ENCODE data around the gene TMEM161B. TPM values are rescaled to one million over a fixed set of nuclear protein-coding genes. Genes with fewer than 3 reads are reported as not detected.

Gene TMEM161B
- total RNA-seq, 1 donor from 2014 or later = 16.9 TPM

DNA sequence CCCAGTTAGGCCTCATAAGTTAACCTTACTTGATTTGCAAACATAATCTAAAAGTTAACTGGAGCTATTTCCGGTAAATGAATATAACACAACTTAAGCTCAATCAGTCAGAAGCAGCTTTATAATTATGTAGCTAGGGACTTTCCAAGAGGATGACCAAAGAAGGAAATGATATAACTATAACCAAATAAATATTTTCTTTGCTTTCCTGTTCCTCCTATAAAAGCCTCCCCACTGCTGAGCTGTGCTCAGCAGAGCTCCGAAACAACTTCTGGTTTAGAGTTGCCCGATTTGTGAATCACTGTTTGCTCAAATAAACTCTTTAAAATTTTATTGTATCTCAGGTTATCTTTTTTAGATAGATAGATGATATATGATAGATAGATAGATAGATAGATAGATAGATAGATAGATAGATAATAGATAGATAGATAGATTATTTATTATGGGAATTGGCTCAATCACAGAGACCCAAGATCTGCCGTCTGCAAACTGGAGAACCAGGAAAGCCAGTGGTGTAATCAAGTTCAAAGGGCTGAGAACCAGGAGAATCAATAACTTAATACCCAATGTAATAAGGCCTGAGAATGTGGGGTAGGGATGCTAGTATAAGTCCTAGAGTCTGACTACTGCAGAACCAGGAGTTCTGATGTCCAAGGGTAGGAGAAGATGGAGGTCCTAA lies 19.3 kb upstream of the TMEM161B start:
- no peak for DNase-seq (ENCODE audit: low read depth, low spot score)
- H3K4me1 Mint-ChIP-seq = no peaks in the 10 kb centered on the region
- no peaks in the 10 kb centered on the region for H3K27me3 Mint-ChIP-seq (ENCODE audit: low read depth)
- TF ChIP-seq, protein P1, sequence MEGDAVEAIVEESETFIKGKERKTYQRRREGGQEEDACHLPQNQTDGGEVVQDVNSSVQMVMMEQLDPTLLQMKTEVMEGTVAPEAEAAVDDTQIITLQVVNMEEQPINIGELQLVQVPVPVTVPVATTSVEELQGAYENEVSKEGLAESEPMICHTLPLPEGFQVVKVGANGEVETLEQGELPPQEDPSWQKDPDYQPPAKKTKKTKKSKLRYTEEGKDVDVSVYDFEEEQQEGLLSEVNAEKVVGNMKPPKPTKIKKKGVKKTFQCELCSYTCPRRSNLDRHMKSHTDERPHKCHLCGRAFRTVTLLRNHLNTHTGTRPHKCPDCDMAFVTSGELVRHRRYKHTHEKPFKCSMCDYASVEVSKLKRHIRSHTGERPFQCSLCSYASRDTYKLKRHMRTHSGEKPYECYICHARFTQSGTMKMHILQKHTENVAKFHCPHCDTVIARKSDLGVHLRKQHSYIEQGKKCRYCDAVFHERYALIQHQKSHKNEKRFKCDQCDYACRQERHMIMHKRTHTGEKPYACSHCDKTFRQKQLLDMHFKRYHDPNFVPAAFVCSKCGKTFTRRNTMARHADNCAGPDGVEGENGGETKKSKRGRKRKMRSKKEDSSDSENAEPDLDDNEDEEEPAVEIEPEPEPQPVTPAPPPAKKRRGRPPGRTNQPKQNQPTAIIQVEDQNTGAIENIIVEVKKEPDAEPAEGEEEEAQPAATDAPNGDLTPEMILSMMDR (conservative IDR thresholded peaks at IDR 0.05) = no peak
- H3K9me3 Mint-ChIP-seq = no peaks in the 10 kb centered on the region
- no peak overlapping the region for H3K4me3 Mint-ChIP-seq
- no peak overlapping the region for H3K27ac Mint-ChIP-seq (ENCODE audit: unreplicated experiment)
- H3K36me3 Mint-ChIP-seq (ENCODE audit: low read depth) = peaks cover 16% of the 10 kb centered on the region

DNA sequence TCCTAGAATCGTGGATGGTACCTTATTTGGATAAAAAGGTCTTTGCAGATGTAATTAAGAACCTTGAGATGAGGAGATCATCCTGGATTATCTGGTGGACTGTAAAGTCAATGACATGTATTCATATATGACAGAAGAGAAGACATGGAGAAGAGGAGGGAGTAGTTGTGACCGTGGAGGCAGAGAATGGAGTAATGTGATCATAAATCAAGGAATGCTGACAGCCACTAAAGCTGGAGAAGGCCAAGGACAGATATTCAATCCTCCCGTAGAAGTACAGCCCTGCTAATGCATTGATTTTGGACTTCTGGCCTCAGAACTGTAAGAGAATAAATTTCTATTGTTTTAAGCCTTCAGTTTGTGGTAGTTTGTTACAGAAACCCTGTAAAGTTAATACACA lies 18.7 kb upstream of the TMEM161B start:
- H3K36me3 Mint-ChIP-seq (ENCODE audit: low read depth) = peaks cover 16% of the 10 kb centered on the region
- no peaks in the 10 kb centered on the region for H3K9me3 Mint-ChIP-seq
- H3K27me3 Mint-ChIP-seq (ENCODE audit: low read depth) = no peaks in the 10 kb centered on the region
- H3K4me3 Mint-ChIP-seq = no peak overlapping the region
- TF ChIP-seq, protein P1 (conservative IDR thresholded peaks at IDR 0.05) = no peak
- H3K4me1 Mint-ChIP-seq = no peaks in the 10 kb centered on the region
- DNase-seq (ENCODE audit: low read depth, low spot score) = no peak
- no peak overlapping the region for H3K27ac Mint-ChIP-seq (ENCODE audit: unreplicated experiment)

DNA sequence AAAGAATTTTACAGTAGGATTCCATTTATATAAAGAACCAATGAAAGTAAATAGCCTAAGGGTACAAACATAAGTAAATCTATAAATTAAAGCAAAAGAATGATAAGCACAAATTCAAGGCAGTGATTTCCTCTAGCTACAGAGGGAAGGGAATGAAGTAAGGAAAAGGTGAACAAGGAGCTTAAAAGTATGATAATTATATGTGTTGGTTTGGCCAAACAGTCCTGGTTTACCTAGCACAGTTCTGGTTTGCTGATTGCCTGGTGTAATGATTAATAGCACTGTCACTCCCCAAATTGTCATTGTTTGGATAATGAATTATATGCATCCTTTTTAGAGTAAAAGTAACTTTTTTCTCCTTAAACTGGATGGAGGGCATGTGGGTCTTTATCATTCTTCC lies 15.0 kb upstream of the TMEM161B start:
- Mint-ChIP-seq H3K27ac (ENCODE audit: unreplicated experiment) (no peak overlapping the region), H3K9me3 (no peaks in the 10 kb centered on the region), H3K4me1 (no peaks in the 10 kb centered on the region), H3K36me3 (ENCODE audit: low read depth) (peaks cover 15% of the 10 kb centered on the region), H3K27me3 (ENCODE audit: low read depth) (no peaks in the 10 kb centered on the region), H3K4me3 (no peak overlapping the region)
- TF ChIP-seq, protein P1 (conservative IDR thresholded peaks at IDR 0.05) = no peak
- no peak for DNase-seq (ENCODE audit: low read depth, low spot score)

DNA sequence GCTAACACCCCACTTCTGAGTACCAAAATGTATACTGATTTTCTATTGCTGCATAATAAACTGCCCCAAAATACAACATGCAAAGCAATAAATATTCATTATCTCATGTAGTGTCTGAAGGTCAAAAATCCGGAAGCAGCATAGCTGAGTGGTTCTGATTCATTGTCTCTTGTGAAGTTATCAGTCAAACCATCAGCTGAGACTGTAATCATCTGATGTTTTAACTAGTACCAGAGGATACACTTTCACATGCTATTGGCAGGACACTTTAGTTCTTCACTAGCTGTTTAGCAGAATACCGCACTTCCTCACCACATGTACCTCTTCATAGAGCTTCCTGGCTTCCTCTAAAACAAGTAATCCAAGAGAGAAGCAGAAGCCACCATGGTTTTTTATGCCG lies 12.7 kb upstream of the TMEM161B start:
- Mint-ChIP-seq H3K27ac (ENCODE audit: unreplicated experiment) (no peak overlapping the region), H3K27me3 (ENCODE audit: low read depth) (no peaks in the 10 kb centered on the region), H3K4me3 (no peak overlapping the region), H3K4me1 (no peaks in the 10 kb centered on the region), H3K36me3 (ENCODE audit: low read depth) (peaks cover 15% of the 10 kb centered on the region), H3K9me3 (peaks cover 5% of the 10 kb centered on the region)
- TF ChIP-seq, protein P1 (conservative IDR thresholded peaks at IDR 0.05) = no peak
- DNase-seq (ENCODE audit: low read depth, low spot score) = no peak

DNA sequence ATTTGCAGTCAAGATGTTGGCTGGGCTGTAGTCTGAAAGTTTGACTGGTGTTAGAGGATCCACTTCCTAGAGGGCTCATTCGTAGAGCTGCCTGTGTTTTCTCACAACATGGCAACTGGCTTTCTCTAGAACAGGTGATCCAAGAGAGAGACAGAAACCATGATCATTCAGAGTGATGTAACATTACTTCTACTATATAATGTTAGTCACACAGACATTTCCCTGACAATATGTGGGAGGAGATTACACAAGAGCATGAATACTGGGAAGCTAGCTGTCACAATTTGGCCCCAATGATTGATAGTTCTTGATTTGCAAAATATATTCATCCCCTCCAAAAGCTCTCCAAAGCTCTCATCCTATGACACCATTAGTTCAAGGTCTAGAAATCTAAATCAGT lies 10.9 kb upstream of the TMEM161B start:
- H3K27ac Mint-ChIP-seq (ENCODE audit: unreplicated experiment) = no peak overlapping the region
- peaks cover 5% of the 10 kb centered on the region for H3K9me3 Mint-ChIP-seq
- peaks cover 21% of the 10 kb centered on the region for H3K36me3 Mint-ChIP-seq (ENCODE audit: low read depth)
- H3K27me3 Mint-ChIP-seq (ENCODE audit: low read depth) = no peaks in the 10 kb centered on the region
- no peak for DNase-seq (ENCODE audit: low read depth, low spot score)
- TF ChIP-seq, protein P1 (conservative IDR thresholded peaks at IDR 0.05) = no peak
- H3K4me3 Mint-ChIP-seq = no peak overlapping the region
- no peaks in the 10 kb centered on the region for H3K4me1 Mint-ChIP-seq
